Lower leg skin (tissue), 4 donors: Measurements from ENCODE around the gene EYS. TPM values are rescaled to one million over a fixed set of nuclear protein-coding genes. Genes with fewer than 3 reads are reported as not detected.
"Not testable (repeated sequence)": the region's sequence is repeated elsewhere in the genome, so short reads cannot be mapped to it uniquely, and the experiment has no call there.

Source experiments
- DNase-seq, 2 donors: peaks; one replicate each; pipeline ENCODE4 v3.0.0-alpha.2; 2019; ENCODE audit warnings: low spot score in 2 of 2
- H3K4me3 ChIP-seq: fragments of 200-600 bp; sonication (generic); 2 replicates; pipeline ENCODE4 v1.5.1; 2017; ENCODE audit warnings: mild to moderate bottlenecking, low read depth; ENCODE audit not compliant: poor library complexity, severe bottlenecking
- CTCF ChIP-seq, 3 donors: fragments of 450-650 bp; IDR thresholded peaks; one replicate each; pipeline ENCODE4 v1.5.1; 2016; ENCODE audit warnings: antibody characterized with exemption in 3 of 3, mild to moderate bottlenecking in 3 of 3, moderate library complexity in 2 of 3
- POLR2A ChIP-seq, 2 donors: fragments of 450-650 bp; IDR thresholded peaks; one replicate each; pipeline ENCODE4 v1.6.1; 2016 to 2017; ENCODE audit warnings: antibody characterized with exemption in 2 of 2, mild to moderate bottlenecking in 1 of 2, moderate library complexity in 1 of 2
- WGBS, 2 donors: methylation state at CpG; one replicate each; pipeline ENCODE4 v1.1.5; 2018; 5-methylcytosine and 5-hydroxymethylcytosine counted together
- intact Hi-C: fragments of 100-400 bp; cut with DNase I; formaldehyde crosslinking; loops from one replicate; pipeline ENCODE4 v1.15.0; 2023; ENCODE audit warnings: low total_unique reads
- total RNA-seq, 4 donors: library from RNA; depleted of rRNA; stranded (reverse); fragments of >200 nt; gene quantifications; one replicate each; pipeline ENCODE4 v1.1.0, GENCODE V29; 2016

The EYS gene
- total RNA-seq, 4 donors from 2014 or later, result 0.04 TPM; not detected in 3

- TF ChIP-seq CTCF (IDR thresholded peaks at IDR 0.05), result no peak
- TF ChIP-seq POLR2A (IDR thresholded peaks at IDR 0.05), result no peak
- no peak for DNase-seq
- intact Hi-C loops, result no loop called here
- no peak overlapping the region for H3K4me3 ChIP-seq
- 88 to 93% methylated on average over 4 of the region's 4 CpGs for WGBS, 2 donors
Measured at GRCh38 chr6:65004283-65004682, 702.7 kb downstream of the EYS start.

GRCh38 chr6:65002882-65003281 lies 704.1 kb downstream of the EYS start:
- H3K4me3 ChIP-seq, DNase-seq, intact Hi-C loops: not testable (repeated sequence)
- WGBS, 2 donors, result 83 to 90% methylated on average over 4 of the region's 4 CpGs

- TF ChIP-seq POLR2A (IDR thresholded peaks at IDR 0.05) (no peak), CTCF (IDR thresholded peaks at IDR 0.05) (no peak)
- WGBS, 2 donors, result 84 to 95% methylated on average over 6 of the region's 7 CpGs
- intact Hi-C loops, result no loop called here
- no peak for DNase-seq
- H3K4me3 ChIP-seq, result no peak overlapping the region
Measured at GRCh38 chr6:65000815-65001214, 706.2 kb downstream of the EYS start.

GRCh38 chr6:64998204-64998603 lies 708.8 kb downstream of the EYS start:
- H3K4me3 ChIP-seq, result no peak overlapping the region
- intact Hi-C loops, result no loop called here
- TF ChIP-seq POLR2A (IDR thresholded peaks at IDR 0.05) (no peak), CTCF (IDR thresholded peaks at IDR 0.05) (no peak)
- no peak for DNase-seq

DNA sequence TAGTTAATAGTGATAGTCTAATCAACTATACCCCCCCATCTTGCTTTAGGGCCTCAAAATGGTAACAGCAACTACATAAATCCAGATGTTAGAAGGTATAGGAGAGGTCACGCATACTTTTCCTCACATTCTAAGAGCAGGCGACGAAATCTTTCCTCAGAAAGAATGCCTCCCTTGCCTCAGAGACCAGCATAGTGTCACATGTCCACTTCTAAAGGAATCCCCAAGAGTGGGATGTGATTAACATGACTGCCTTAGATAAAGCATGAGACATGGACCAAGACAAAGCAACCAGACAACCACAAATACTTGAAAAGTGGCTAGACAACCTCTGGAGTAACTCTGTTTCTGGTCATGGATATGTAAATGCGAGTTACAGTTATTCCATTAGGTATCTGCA lies 710.7 kb downstream of the EYS start:
- no peak overlapping the region for H3K4me3 ChIP-seq
- DNase-seq, result no peak
- WGBS, 2 donors, result 89% methylated on average over 4 of the region's 4 CpGs
- no peak for TF ChIP-seq CTCF (IDR thresholded peaks at IDR 0.05)
- TF ChIP-seq POLR2A (IDR thresholded peaks at IDR 0.05), result no peak
- intact Hi-C loops, result no loop called here

DNA sequence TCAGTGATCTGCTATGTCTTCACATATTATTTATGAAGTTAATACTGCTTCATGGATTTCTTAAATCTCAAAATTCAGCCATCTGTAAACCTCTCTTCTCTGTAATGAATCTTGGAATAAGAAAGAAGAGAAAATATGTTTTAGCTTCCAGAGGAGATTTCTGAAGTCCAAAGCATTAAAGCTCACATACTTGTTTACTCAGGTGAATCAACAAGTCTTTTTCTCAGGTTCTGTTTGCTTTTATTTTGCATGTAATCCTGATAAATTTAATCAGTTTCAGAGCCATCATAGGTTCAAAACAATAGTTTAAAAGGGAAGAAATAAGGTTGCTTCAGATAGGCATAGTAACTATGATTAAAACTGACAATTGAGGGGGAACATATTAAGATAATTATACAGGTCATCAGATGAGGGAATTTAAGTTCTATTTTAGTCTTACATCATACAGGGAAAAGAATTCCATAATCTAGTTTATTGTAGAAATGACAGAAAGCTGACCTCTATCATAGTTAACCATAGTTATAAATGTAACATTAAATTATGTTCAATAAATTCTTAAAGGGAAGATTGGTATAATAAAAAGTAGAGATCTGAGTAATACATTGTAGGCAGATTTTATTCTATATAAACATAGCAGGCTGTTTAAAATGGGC lies 716.2 kb downstream of the EYS start:
- TF ChIP-seq POLR2A (IDR thresholded peaks at IDR 0.05), result no peak
- TF ChIP-seq CTCF (IDR thresholded peaks at IDR 0.05), result no peak
- H3K4me3 ChIP-seq, result no peak overlapping the region
- intact Hi-C loops, result no loop called here
- DNase-seq, result no peak
